Measurements from ENCODE around the gene TCF4. TPM values are rescaled to one million over a fixed set of nuclear protein-coding genes. Genes with fewer than 3 reads are reported as not detected.

TCF4 gene
- total RNA-seq, 1 donor from 2014 or later, result 175 TPM

DNA sequence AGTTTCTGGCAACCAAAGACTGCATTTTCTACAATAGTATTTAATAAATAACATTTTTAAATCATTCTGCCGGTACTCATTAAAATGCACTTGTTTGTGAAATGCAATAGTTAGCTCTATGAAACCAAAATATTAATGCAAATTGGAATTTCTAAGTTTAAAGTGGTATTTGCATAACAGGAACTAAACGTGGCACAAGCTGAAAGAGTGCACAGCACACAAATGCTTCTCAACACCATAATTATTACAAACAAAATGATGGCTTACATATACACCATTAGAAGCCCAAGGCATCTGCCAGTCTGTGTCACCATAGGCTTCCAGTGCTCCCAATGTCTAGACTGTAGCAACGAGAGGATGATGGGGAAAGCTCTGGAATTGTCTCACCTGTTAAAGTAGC, 280.5 kb downstream of the TCF4 start:
- TF ChIP-seq, protein P1, sequence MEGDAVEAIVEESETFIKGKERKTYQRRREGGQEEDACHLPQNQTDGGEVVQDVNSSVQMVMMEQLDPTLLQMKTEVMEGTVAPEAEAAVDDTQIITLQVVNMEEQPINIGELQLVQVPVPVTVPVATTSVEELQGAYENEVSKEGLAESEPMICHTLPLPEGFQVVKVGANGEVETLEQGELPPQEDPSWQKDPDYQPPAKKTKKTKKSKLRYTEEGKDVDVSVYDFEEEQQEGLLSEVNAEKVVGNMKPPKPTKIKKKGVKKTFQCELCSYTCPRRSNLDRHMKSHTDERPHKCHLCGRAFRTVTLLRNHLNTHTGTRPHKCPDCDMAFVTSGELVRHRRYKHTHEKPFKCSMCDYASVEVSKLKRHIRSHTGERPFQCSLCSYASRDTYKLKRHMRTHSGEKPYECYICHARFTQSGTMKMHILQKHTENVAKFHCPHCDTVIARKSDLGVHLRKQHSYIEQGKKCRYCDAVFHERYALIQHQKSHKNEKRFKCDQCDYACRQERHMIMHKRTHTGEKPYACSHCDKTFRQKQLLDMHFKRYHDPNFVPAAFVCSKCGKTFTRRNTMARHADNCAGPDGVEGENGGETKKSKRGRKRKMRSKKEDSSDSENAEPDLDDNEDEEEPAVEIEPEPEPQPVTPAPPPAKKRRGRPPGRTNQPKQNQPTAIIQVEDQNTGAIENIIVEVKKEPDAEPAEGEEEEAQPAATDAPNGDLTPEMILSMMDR (IDR thresholded peaks at IDR 0.05; ENCODE audit: unreplicated experiment), result no peak
- no peaks in the 10 kb centered on the region for H3K9me3 Mint-ChIP-seq (ENCODE audit: unreplicated experiment)
- no peak overlapping the region for H3K27ac Mint-ChIP-seq (ENCODE audit: unreplicated experiment)
- no peaks in the 10 kb centered on the region for H3K27me3 Mint-ChIP-seq (ENCODE audit: unreplicated experiment)
- no peak overlapping the region for H3K4me3 Mint-ChIP-seq (ENCODE audit: unreplicated experiment)
- no peak for DNase-seq (ENCODE audit: low spot score)
- peaks cover 52% of the 10 kb centered on the region for H3K4me1 Mint-ChIP-seq (ENCODE audit: unreplicated experiment)
- no peaks in the 10 kb centered on the region for H3K36me3 Mint-ChIP-seq (ENCODE audit: low read depth, unreplicated experiment)

DNA sequence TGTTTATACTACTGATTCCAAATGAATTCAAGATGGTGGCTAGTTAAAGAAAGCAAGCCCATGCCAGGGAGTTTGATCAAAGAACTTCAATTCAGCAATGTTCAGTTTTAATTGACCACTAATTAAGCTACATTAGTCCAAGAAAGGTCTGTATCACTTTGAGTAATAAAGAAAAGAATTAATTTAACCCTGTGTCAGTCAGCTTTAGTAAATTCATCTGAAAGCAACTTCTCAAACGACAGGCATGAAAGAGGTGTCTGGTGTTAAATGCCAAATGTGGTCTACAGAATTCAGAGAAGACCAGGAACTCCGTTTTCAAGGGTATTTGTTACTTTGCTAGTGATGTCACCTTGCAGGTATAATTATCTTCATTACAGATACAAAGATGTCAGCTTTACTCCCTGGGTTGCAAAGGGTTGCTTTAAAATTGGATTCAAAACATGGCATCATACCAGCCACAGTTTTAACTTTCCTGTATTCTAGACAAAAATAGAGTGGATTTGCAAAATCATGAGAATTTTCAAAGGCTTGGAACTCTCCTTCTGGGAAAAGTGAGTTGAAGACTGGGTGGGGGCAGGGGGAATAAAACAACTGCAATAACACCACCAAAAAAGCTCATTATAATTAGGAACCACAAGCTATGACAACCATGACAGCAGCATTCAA, 281.5 kb downstream of the TCF4 start:
- Mint-ChIP-seq H3K9me3 (ENCODE audit: unreplicated experiment) (no peaks in the 10 kb centered on the region), H3K27me3 (ENCODE audit: unreplicated experiment) (no peaks in the 10 kb centered on the region), H3K4me3 (ENCODE audit: unreplicated experiment) (no peak overlapping the region), H3K36me3 (ENCODE audit: low read depth, unreplicated experiment) (no peaks in the 10 kb centered on the region), H3K4me1 (ENCODE audit: unreplicated experiment) (peaks cover 52% of the 10 kb centered on the region), H3K27ac (ENCODE audit: unreplicated experiment) (no peak overlapping the region)
- TF ChIP-seq, protein P1 (IDR thresholded peaks at IDR 0.05; ENCODE audit: unreplicated experiment), result no peak
- no peak for DNase-seq (ENCODE audit: low spot score)

DNA sequence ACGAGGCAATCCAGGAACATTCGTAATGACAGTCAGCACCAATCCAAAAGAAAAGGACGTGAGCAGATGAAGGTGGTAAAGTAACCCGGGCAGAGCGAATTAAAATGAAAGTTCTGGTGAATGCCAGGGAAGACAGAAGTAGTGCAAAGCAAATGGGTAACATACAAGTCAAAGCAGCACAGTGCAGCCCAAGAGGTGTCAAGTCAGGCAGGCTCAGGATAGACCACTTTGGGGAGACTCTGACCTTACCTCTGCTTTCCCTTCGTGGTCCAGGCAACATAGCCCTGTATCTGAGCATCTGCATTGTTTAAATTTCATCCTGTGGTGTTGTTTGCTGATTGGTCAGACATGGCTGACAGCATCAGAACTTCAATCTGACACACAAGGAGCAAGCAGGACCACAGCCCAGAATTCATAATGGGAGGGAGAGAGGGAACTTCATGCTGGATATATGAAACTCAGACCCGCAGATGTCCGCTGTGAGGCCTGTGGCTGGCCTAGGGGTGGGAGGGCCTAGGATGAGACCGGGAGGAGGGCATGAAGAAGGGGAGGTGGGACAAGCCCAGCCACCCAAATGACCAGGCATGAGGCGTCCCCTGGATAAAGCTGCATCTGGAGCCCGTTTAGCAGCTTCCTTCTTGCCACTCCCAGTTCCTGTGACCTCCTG, 285.7 kb downstream of the TCF4 start:
- H3K4me3 Mint-ChIP-seq (ENCODE audit: unreplicated experiment), result no peak overlapping the region
- no peak for DNase-seq (ENCODE audit: low spot score)

DNA sequence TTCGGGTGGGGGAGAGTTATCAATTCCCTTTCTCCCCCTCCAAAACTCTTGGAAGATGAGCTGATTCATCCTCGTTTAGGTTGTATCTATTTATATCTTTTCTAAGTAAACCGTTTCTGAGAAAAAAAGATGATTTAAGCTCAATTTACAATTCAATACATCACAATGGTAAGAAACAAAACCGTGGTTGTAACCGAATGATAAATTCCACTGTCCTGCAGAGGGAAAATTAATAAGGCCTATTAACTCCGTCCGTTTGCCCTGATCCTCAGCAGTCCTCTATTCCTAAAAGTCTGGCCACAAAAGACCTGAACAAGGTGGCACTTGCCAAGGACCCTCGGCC, 286.2 kb downstream of the TCF4 start:
- no peak for DNase-seq (ENCODE audit: low spot score)
- H3K27ac Mint-ChIP-seq (ENCODE audit: unreplicated experiment), result no peak overlapping the region
- peaks cover 2% of the 10 kb centered on the region for H3K27me3 Mint-ChIP-seq (ENCODE audit: unreplicated experiment)
- H3K36me3 Mint-ChIP-seq (ENCODE audit: low read depth, unreplicated experiment), result no peaks in the 10 kb centered on the region
- no peaks in the 10 kb centered on the region for H3K9me3 Mint-ChIP-seq (ENCODE audit: unreplicated experiment)
- TF ChIP-seq, protein P1 (IDR thresholded peaks at IDR 0.05; ENCODE audit: unreplicated experiment), result no peak
- H3K4me1 Mint-ChIP-seq (ENCODE audit: unreplicated experiment), result peaks cover 56% of the 10 kb centered on the region
- no peak overlapping the region for H3K4me3 Mint-ChIP-seq (ENCODE audit: unreplicated experiment)

More for the DNA sequence above, 285.7 kb downstream of the TCF4 start:
- H3K4me1 Mint-ChIP-seq (ENCODE audit: unreplicated experiment), result peaks cover 55% of the 10 kb centered on the region
- no peaks in the 10 kb centered on the region for H3K36me3 Mint-ChIP-seq (ENCODE audit: low read depth, unreplicated experiment)
- H3K27me3 Mint-ChIP-seq (ENCODE audit: unreplicated experiment), result peaks cover 2% of the 10 kb centered on the region
- TF ChIP-seq, protein P1 (IDR thresholded peaks at IDR 0.05; ENCODE audit: unreplicated experiment), result no peak
- peak overlapping the region; percentile 61 for H3K27ac Mint-ChIP-seq (ENCODE audit: unreplicated experiment)
- no peaks in the 10 kb centered on the region for H3K9me3 Mint-ChIP-seq (ENCODE audit: unreplicated experiment)

DNA sequence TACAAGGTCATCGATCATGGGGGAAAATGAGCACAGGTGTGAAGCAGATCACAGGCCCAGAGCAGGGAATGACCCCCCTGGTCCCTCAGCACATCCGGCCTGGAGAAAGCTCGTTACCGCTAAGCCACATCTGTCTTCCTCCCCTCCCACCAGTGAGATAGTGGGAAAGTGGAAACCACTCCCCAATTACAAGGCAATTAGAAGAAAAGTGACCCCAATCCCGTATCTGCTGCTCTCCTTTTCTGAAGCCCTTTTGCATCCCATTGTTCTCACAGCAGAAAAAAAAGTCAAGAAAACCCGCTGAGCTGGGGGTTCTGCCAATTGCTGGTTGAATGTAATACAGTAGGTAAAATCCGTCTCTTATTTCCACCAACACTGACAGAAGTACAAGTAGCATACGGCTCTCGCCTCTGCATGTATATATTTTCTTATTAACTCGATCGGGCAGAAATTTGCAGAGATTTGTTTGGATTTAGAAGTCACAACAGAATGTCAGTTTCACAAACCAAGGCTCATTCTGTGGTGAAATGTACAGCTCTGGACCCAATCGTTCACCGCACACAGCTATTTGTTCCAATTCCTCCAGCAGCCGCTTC, 287.0 kb downstream of the TCF4 start:
- DNase-seq (ENCODE audit: low spot score), result no peak
- H3K9me3 Mint-ChIP-seq (ENCODE audit: unreplicated experiment), result no peaks in the 10 kb centered on the region
- peaks cover 2% of the 10 kb centered on the region for H3K27me3 Mint-ChIP-seq (ENCODE audit: unreplicated experiment)
- TF ChIP-seq, protein P1 (IDR thresholded peaks at IDR 0.05; ENCODE audit: unreplicated experiment), result no peak
- H3K27ac Mint-ChIP-seq (ENCODE audit: unreplicated experiment), result peak overlapping the region; percentile 45
- no peak overlapping the region for H3K4me3 Mint-ChIP-seq (ENCODE audit: unreplicated experiment)
- H3K36me3 Mint-ChIP-seq (ENCODE audit: low read depth, unreplicated experiment), result no peaks in the 10 kb centered on the region
- peaks cover 62% of the 10 kb centered on the region for H3K4me1 Mint-ChIP-seq (ENCODE audit: unreplicated experiment)

All from endothelial cell (in vitro differentiated cells).